Activated gamma-delta T cell (primary cell): Measurements from ENCODE around the gene NET1.
"Not testable (repeated sequence)": the region's sequence is repeated elsewhere in the genome, so short reads cannot be mapped to it uniquely, and the experiment has no call there.

ENCODE experiments used
- DNase-seq: peaks from one replicate; lab custom pipeline; 2025; lab: John Stamatoyannopoulos, UW

The NET1 gene

GRCh38 chr10:5399332-5399731, 13.0 kb upstream of the NET1 start:
- DNase-seq: no peak

- DNase-seq: no peak
These were observed 11.7 kb upstream of the NET1 start for GRCh38 chr10:5400468-5401240.

GRCh38 chr10:5402798-5403197, 9.6 kb upstream of the NET1 start:
- DNase-seq: no peak

GRCh38 chr10:5404208-5405041, 7.9 kb upstream of the NET1 start, which contains the start of gene TUBAL3:
TUBAL3 (minus strand) TSS chr10:5404828; CDS start chr10:5404792, 36 bp downstream.
- DNase-seq: no peak

GRCh38 chr10:5406918-5407317, 5.4 kb upstream of the NET1 start:
- DNase-seq: no peak

GRCh38 chr10:5410787-5411186, 1.6 kb upstream of the NET1 start:
- not testable (repeated sequence) for DNase-seq

GRCh38 chr10:5411941-5412276, 448 bp upstream of the NET1 start:
- no peak for DNase-seq

- no peak for DNase-seq
These were observed 918 bp downstream of the NET1 start for GRCh38 chr10:5413012-5413938.

- DNase-seq: no peak
These were observed 4.6 kb downstream of the NET1 start for GRCh38 chr10:5416981-5417380.

GRCh38 chr10:5418584-5418983, 6.2 kb downstream of the NET1 start:
- DNase-seq: no peak

GRCh38 chr10:5419466-5420094, 7.2 kb downstream of the NET1 start:
- no peak for DNase-seq

GRCh38 chr10:5423771-5424170, 11.4 kb downstream of the NET1 start:
- no peak for DNase-seq

- no peak for DNase-seq
These were observed 12.4 kb downstream of the NET1 start for GRCh38 chr10:5424751-5425150.

- DNase-seq: no peak
These were observed 15.8 kb downstream of the NET1 start for GRCh38 chr10:5428133-5428532.

GRCh38 chr10:5433182-5433581, 20.8 kb downstream of the NET1 start:
- DNase-seq: no peak

- no peak for DNase-seq
These were observed 21.8 kb downstream of the NET1 start for GRCh38 chr10:5434017-5434753.

- no peak for DNase-seq
These were observed 23.0 kb downstream of the NET1 start for GRCh38 chr10:5435328-5435727.

GRCh38 chr10:5440206-5440605, 27.8 kb downstream of the NET1 start:
- no peak for DNase-seq

- DNase-seq: no peak
These were observed 28.7 kb downstream of the NET1 start for GRCh38 chr10:5441106-5441505.

- no peak for DNase-seq
These were observed 30.0 kb downstream of the NET1 start for GRCh38 chr10:5442065-5442989.
